Measurements from ENCODE around the gene UBAC1. TPM values are rescaled to one million over a fixed set of nuclear protein-coding genes. Genes with fewer than 3 reads are reported as not detected.
"Not testable (repeated sequence)": the region's sequence is repeated elsewhere in the genome, so short reads cannot be mapped to it uniquely, and the experiment has no call there.

The UBAC1 gene
- total RNA-seq, 1 donor from 2014 or later: 42.6 TPM

GRCh38 chr9:135956802-135957174, 4.4 kb downstream of the UBAC1 start:
- no peak for ATAC-seq

GRCh38 chr9:135955934-135956801, 5.0 kb downstream of the UBAC1 start:
- ATAC-seq: no peak

DNA sequence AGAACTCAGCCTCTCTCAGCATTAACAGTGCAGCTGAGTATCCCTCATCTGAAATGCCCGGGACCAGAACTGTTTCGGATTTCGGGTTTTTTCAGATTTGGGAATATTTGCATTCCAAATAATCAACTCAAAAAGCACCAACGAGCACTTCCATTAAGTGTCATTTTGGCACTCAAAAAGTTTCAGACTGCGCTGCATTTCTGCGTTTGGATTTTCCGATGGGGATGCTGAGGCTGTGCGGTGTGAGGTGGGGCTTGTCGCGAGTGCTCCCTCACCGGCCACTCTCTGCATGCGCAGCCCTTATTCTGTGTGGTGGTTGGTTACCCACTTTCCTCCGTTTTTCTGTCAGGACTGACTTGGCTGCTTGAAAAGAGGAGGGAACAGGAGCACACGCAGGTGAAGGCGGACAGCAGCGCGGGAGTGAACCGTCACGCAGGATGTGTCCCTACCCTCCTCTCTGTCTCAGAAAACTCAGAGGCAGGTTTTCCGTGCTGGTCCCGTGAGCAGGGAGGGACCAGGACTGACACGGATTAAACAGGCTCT, 8.4 kb downstream of the UBAC1 start:
- ATAC-seq: no peak

GRCh38 chr9:135951889-135952663, 9.1 kb downstream of the UBAC1 start:
- peak; percentile 92 for ATAC-seq

GRCh38 chr9:135951310-135951709, 9.9 kb downstream of the UBAC1 start:
- not testable (repeated sequence) for ATAC-seq

DNA sequence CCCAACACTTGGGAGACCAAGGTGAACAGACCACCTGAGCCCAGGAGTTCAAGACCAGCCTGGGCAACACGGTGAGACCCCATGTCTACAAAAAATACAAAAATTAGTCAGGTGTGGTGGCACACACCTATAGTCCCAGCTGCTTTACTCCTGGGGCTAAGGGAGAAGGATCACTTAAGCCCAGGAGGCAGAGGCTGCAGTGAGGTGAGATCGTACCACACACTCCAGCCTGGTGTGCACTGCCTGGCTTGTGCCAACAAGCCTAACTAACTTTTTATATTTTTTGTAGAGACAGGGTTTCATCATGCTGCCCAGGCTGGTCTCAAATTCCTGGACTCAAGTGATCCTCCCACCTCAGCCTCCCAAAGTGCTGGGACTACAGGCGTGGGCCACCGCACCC, 10.3 kb downstream of the UBAC1 start:
- ATAC-seq: peak; percentile 35

DNA sequence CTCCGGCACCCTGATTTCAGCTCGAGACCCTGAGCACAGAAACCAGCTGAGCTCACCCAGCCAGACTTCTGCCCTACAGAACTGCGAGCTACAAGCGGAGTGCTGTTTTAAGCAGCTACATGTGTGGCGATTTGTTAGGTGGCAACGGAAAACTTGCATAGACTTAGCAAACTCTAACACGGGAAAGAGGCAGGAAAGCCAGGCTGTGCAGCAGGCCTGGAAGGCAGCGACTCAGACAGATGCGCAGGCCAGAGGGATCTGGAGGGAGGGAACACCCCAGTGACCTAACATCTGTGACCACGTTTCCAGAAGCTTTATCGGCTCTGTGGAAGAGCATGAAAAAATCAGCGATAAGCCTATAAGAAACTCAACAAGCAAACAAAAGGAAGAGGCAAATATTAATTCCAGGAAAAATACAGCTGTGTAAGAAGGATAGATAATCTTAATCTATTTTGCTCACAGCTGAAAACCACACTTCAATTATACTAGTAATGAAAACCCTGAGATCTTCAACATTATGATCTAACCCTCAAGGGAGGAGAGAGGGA, 11.0 kb downstream of the UBAC1 start:
- no peak for ATAC-seq

DNA sequence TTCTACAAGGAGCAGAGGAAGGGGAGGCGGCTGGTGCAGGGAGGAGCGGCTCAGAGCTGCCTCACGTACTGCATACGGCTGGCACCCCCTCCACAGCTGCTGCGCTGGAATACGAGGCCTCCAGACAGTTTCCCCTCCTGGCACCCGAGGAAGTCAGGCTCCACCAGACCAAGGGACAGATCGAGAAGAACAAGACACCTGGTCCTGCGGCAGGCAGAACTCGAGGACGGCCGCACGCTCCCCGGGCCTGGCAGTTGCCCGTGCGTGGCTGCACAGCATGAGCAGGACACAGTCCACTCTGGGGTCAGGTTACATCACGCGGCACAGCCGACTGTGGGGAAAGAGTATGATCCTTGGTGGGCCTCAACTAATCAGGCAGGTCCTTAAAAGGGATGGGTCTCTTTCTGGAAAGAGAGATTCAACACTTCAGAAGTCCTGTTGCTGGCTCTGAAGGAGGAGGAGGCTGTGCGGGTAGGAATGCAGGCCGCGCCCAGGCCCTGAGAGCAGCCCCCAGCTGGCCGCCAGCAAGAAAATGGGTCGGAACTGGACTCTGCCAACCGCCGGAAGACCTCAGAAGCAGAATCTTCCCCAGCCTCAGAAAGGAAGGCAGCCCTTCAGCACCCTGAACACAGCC, 11.6 kb downstream of the UBAC1 start:
- ATAC-seq: no peak

- no peak for ATAC-seq
These were observed 12.2 kb downstream of the UBAC1 start for GRCh38 chr9:135948968-135949367.

- no peak for ATAC-seq
These were observed 12.7 kb downstream of the UBAC1 start for GRCh38 chr9:135948446-135948845.

DNA sequence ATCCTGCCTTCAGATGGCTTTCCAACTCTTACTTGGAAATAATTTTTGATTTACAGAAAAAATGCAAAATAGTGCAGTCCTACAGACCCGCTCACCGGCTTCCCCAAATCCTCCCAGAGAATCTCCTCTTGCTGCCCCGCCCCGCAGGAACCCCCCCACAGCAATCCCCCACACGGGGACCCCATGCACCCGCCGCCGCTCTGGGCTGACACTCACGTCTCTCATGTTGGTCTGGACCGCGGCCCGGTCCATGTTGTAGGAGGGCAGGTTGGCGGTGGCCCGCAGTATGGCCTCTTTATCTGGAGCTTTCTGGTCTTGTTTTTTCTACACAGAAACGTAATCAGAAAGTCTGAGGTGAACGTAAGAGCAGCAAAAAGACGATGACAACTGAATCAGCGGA, 13.6 kb downstream of the UBAC1 start:
- ATAC-seq: no peak

GRCh38 chr9:135947105-135947504, 14.1 kb downstream of the UBAC1 start:
- ATAC-seq: not testable (repeated sequence)

- no peak for ATAC-seq
These were observed 14.7 kb downstream of the UBAC1 start for GRCh38 chr9:135946392-135946994.

DNA sequence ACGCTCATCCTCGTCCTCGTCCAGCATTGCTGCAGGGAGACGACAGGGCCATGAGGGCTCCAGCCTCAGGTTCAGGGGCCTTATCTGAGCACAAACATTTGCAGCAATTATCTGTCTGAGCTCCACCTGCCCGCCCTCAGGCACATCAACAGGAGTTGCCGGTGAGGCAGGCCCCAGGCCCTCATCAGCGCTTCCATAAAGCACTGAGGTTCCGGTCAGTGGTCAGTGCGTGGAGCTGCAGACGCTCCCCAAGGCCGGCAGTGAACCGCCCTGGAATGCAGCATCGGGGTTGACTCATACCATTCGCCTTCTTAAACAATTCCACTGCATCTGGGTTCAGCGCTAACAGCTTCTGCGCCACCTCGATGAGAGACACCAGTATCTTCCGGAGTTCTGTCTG, 15.2 kb downstream of the UBAC1 start:
- ATAC-seq: no peak

GRCh38 chr9:135944444-135945252, 16.5 kb downstream of the UBAC1 start:
- no peak for ATAC-seq

DNA sequence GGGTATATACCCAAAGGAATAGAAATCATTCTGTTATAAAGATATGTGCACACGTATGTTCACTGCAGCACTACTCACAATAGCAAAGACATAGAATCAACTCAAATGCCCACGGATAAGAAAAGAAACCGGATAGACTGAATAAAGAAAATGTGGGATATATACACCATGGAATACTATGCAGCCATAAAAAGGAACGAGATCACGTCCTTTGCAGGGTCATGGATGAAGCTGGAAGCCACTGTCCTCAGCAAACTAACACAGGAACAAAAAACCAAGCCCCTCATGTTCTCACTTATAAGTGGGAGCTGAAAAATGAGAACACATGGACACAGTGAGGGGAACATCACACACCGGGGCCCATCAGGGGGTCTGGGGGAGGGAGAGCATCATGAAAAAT, 17.6 kb downstream of the UBAC1 start:
- not testable (repeated sequence) for ATAC-seq

GRCh38 chr9:135941288-135941995, 19.7 kb downstream of the UBAC1 start:
- no peak for ATAC-seq

- ATAC-seq: no peak
These were observed 21.6 kb downstream of the UBAC1 start for GRCh38 chr9:135939351-135940265.
